D721Med (cell line): ENCODE measurements around the gene VWF.

Experiments
- DNase-seq: peaks from one replicate; pipeline ENCODE4 v3.0.0; 2011; ENCODE audit warnings: low spot score; ENCODE audit not compliant: insufficient read length
- FAIRE-seq: peaks from 2 replicates; lab custom pipeline; 2011; peaks lifted over from hg19 to GRCh38; lab: Jason Lieb, UNC
- TF ChIP-seq, protein P1 (sequence below): IDR thresholded peaks from 2 replicates; pipeline ENCODE4 v1.5.1; 2012; ENCODE audit warnings: mild to moderate bottlenecking, control low read depth; ENCODE audit not compliant: insufficient read depth; ENCODE audit errors: missing control alignments

Gene VWF

DNA sequence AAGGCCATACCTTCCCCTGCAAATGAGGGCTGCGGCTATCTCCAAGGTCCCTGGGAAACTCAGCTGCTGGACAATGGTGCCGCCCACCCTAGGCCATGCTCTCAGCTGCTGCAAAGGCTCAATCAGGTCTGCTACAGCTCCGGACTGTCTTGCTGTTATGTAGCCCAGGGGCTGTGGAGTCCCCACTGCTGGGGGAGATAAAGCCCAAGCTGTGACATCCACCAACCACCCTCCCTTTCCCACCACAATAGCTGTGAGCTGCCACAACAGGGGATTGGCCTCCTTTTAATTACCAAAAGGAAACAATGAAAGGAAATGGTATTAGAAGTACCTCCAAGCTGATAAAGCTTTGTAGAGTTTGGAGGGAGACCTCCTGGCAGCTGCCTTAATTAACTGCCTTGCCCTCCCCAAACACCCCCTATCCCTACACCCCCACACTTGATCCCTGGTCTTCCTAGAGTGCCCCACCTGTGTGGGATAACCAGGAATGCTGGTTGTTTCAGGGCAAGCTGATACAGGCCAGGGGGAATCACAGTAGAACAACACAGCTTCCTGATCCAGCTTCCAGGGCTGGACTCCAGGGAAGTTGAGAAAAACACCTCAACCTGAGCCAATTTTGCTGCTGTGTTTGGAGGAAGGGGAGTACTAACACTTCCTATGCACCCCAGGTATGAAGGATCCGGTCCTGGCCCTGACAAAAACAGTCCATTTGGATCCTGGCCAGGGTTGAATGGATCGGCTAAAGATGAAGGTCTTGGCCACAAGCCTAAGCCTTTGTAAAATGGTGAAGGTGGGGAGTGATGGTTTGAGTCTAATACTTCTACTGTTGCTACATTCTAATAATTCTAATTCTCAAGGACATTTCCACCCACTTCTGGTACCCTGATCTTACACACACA is at the start of gene VWF:
Gene VWF (minus strand): TSS at position 260 of the 899 bp plus-strand sequence. CDS start 1,474 bp downstream, outside the sequence.
- DNase-seq (no peak), FAIRE-seq (no peak)
- TF ChIP-seq, protein P1, sequence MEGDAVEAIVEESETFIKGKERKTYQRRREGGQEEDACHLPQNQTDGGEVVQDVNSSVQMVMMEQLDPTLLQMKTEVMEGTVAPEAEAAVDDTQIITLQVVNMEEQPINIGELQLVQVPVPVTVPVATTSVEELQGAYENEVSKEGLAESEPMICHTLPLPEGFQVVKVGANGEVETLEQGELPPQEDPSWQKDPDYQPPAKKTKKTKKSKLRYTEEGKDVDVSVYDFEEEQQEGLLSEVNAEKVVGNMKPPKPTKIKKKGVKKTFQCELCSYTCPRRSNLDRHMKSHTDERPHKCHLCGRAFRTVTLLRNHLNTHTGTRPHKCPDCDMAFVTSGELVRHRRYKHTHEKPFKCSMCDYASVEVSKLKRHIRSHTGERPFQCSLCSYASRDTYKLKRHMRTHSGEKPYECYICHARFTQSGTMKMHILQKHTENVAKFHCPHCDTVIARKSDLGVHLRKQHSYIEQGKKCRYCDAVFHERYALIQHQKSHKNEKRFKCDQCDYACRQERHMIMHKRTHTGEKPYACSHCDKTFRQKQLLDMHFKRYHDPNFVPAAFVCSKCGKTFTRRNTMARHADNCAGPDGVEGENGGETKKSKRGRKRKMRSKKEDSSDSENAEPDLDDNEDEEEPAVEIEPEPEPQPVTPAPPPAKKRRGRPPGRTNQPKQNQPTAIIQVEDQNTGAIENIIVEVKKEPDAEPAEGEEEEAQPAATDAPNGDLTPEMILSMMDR = no peak

DNA sequence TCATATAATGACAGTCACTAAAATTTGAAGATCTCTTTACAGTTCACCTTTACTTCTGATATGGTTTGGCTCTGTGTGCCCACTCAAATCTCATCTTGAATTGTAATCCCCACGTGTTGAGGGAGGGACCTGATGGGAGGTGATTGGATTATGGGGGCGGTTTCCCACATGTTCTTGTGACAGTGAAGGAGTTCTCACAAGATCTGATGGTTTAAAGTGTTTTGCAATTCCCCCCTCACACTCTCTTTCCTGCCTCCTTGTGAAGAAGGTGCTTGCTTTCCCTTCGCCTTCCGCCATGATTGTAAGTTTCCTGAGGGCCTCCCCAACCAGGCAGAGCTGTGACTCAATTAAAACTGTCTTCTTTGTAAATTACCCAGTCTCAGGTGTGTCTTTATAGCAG is 48.4 kb upstream of the VWF start:
- FAIRE-seq (no peak), DNase-seq (no peak)
- TF ChIP-seq, protein P1 = no peak

DNA sequence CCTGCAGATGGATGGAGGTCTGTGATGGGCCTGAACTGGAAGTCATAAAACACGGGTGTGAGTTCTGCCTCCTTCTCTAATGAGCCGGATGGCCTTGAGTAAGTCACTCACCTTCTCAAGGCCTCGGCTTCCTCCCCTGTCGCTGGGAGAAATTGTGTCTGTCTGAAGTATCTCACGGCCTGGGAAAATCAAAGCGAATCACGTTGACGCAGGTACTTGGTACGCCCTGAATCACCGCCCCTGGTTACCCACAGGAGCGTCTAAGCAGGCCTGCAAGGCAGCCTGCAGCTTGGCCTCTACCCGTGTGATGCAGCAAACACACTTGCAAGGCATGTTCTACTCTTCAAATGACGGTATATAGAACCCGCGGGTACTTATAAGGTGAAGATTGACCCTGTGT is 47.6 kb upstream of the VWF start:
- no peak for DNase-seq
- TF ChIP-seq, protein P1 = no peak
- FAIRE-seq = no peak

DNA sequence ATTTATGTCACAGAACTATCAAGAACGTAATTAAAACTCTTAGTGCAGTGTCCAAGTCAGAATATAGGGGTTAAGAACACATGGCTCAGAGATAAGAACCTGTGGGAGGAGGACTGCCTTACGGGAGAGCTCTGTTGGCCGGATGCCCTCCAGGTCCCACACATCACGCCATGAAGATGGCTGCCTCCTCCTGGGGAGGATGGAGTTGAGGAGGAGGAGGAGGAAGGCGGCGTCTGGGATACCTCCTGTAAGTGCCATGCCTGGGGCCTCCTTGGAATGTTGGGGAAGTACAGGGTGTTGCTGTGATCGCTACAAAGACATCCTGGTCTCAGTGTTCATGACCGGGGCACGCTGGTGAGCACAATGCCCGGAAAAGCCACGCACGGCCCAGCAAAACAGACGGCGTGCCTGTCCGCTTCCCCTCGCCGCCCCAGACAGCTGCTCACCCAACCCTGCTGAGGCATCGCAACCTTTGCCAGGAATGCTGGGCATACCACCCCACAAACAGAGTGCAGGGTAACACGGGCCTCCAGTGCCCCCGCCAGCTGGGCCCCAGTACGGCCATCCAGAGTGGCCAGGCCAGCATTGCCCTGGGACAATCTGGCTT is 47.0 kb upstream of the VWF start:
- no peak for FAIRE-seq
- DNase-seq = no peak
- TF ChIP-seq, protein P1 = no peak

DNA sequence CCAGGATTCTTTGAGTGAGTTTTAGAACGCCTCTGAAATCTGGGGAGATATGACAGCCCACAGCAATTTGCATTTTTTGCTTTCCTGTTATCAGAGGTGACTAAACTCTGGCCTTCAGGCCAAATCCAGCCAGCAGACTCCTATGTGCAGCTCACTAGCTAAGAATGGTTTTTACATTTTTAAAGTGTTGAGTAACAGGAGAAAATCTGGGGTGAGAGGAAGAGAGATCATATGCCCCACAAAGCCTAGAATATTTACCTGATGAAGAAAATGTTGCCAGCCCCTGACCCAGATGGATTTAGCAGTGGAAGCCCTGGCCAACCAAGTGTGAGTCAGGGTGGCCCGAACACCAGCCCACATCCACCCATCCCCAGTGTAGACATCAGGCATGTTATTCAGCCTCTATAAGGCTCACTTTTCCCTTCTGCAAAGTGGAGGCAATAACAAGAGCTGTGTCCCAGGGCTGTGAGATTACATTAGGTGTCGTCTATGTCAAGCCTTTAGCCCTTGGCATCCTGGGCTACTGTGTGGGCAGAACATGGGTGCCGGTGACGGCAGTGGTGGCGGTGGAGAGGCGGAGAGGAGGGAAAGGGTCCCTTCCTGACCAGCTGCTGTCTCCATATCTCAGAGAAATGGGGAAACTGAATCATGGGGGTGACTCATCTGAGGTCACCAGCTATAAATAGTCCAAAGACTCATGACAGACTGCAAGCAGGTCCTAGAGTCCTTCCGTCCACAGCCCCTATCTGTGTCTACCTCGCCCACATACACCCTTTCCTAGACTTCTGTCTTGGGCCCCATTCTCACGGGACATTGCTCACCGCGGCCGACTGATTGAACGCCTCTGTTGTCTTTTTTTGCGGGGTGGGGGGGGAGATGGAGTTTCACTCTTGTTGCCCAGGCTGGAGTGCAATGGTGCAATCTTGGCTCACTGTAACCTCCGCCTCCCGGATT is 43.1 kb upstream of the VWF start:
- no peak for DNase-seq
- TF ChIP-seq, protein P1 = no peak
- FAIRE-seq = no peak

DNA sequence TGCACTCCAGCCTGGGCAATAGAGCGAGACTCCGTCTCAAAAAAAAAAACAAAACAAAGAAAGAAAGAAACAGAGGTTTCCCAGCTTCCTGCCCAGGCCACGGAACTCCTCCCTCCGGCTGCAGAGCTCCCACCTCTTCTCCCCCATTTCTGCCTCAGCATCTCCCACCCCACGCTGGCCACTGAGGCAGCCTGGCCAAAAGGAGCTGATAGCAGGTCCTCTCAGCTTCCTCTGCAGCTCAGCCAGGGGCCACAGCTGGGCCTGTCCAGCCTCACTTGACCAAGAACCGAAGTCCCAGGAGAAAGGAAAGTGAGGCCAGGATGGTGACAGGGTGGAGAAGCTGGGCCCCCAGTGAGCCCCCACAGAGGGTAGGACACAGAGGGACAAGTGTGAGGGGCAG is 42.3 kb upstream of the VWF start:
- TF ChIP-seq, protein P1 = no peak
- FAIRE-seq = no peak
- DNase-seq = no peak
